Hypothalamus (tissue), 51 donors: Measurements from ENCODE around the gene DSE.

Experiments
- DNase-seq, 51 donors: peaks; one replicate each; lab custom pipeline; 2025; lab: John Stamatoyannopoulos, UW

The DSE gene

GRCh38 chr6:116439522-116440051, 68.8 kb downstream of the DSE start:
- DNase-seq, result no peak

GRCh38 chr6:116443105-116443504, 72.4 kb downstream of the DSE start:
- DNase-seq, result no peak

- DNase-seq, result no peak
These were observed 73.3 kb downstream of the DSE start for GRCh38 chr6:116444092-116444491.

- DNase-seq, result no peak
These were observed 73.8 kb downstream of the DSE start for GRCh38 chr6:116444575-116444974.

GRCh38 chr6:116445102-116445501, 74.4 kb downstream of the DSE start:
- DNase-seq, result no peak

GRCh38 chr6:116446399-116446798, 75.7 kb downstream of the DSE start:
- no peak for DNase-seq

- no peak for DNase-seq
These were observed 76.3 kb downstream of the DSE start for GRCh38 chr6:116447052-116447451.

- DNase-seq, result no peak
These were observed 76.8 kb downstream of the DSE start for GRCh38 chr6:116447496-116448011.

GRCh38 chr6:116449565-116449964, 78.8 kb downstream of the DSE start:
- DNase-seq, result no peak

- DNase-seq, result no peak
These were observed 79.5 kb downstream of the DSE start for GRCh38 chr6:116450185-116450710.

GRCh38 chr6:116450769-116451740, 80.3 kb downstream of the DSE start:
- DNase-seq, result no peak

GRCh38 chr6:116451916-116452315, 81.2 kb downstream of the DSE start:
- no peak for DNase-seq

- DNase-seq, result no peak
These were observed 81.8 kb downstream of the DSE start for GRCh38 chr6:116452531-116452930.

GRCh38 chr6:116456106-116456505, 85.4 kb downstream of the DSE start:
- no peak for DNase-seq

- no peak for DNase-seq
These were observed 86.2 kb downstream of the DSE start for GRCh38 chr6:116456927-116457326.

- no peak for DNase-seq
These were observed 87.5 kb downstream of the DSE start for GRCh38 chr6:116458264-116458663.

- no peak for DNase-seq
These were observed 89.2 kb downstream of the DSE start for GRCh38 chr6:116459927-116460326.

- peak in 1 of 51 donors; percentile 10 for DNase-seq
These were observed 90.7 kb downstream of the DSE start, which contains the start of gene CALHM6 for GRCh38 chr6:116461331-116461931. Gene CALHM6 (plus strand): TSS chr6:116461375. CDS start chr6:116461930, 555 bp downstream.

GRCh38 chr6:116461932-116462885, 91.5 kb downstream of the DSE start:
- peak in 19 of 51 donors; percentile 2 to 56 (median 25) for DNase-seq

GRCh38 chr6:116463301-116463700, 92.6 kb downstream of the DSE start:
- DNase-seq, result no peak
